GM12891 (cell line): ENCODE measurements around the gene GIMAP5.

Experiments used
- DNase-seq: peaks from one replicate; pipeline ENCODE4 v3.0.0; 2011; ENCODE audit warnings: low spot score; ENCODE audit not compliant: insufficient read length
- FAIRE-seq: peaks from 2 replicates; lab custom pipeline; 2011; peaks lifted over from hg19 to GRCh38; lab: Jason Lieb, UNC
- PAX5 ChIP-seq: IDR thresholded peaks from 2 replicates; pipeline ENCODE4 v1.6.1; 2011; ENCODE audit warnings: low read length, moderate library complexity, mild to moderate bottlenecking; ENCODE audit not compliant: insufficient read depth, severe bottlenecking
- POLR2A ChIP-seq: IDR thresholded peaks from 2 replicates; pipeline ENCODE4 v1.6.1; 2011; ENCODE audit warnings: low read depth, low read length, control low read depth
- POLR2AphosphoS5 ChIP-seq: IDR thresholded peaks from 2 replicates; pipeline ENCODE4 v1.6.1; 2011; ENCODE audit warnings: low read depth, low read length, control low read depth
- POU2F2 ChIP-seq: IDR thresholded peaks from 2 replicates; pipeline ENCODE4 v1.6.1; 2011; ENCODE audit warnings: low read depth, mild to moderate bottlenecking, control low read depth, low read length, moderate library complexity
- SPI1 ChIP-seq: IDR thresholded peaks from 2 replicates; pipeline ENCODE4 v1.6.1; 2011; ENCODE audit warnings: low read depth, low read length, control low read depth
- TAF1 ChIP-seq: IDR thresholded peaks from 2 replicates; pipeline ENCODE4 v1.6.1; 2011; ENCODE audit warnings: low read depth, low read length, control low read depth

GIMAP5 gene

DNA sequence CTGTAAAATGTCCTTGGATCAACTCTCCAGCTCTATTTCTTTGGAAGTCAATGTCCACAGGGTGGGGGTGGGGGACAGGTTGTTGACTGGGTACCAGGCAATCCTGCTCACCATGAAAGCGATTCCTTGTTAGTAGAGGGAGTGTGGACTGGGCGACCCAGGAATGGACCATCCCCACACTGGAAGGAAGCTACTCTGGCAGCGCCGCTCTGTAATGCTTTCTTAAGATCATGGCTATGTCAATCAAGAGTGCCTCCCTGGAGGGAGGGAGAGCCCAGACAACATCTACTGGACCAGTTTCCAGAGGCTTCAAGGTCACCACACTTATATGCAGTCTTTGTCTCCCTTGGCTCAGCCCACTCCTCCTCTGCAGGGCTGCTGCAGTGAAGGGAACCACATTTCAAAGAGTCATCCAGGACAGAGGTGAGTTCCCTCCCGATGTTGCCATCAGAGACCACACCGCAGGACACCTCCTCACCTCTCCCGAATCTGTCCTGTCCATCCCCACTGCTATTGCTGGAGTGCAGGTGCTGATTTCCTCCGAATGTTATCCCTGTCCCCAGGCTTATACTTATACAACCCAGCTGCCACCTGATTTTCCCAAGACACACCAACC is 6.9 kb downstream of the GIMAP5 start:
- no peak for DNase-seq
- no peak for FAIRE-seq
- peak; percentile 17; the same call in 1 of the 2 replicates for TF ChIP-seq POLR2AphosphoS5
- TF ChIP-seq POU2F2 = no peak
- TF ChIP-seq SPI1 = no peak

DNA sequence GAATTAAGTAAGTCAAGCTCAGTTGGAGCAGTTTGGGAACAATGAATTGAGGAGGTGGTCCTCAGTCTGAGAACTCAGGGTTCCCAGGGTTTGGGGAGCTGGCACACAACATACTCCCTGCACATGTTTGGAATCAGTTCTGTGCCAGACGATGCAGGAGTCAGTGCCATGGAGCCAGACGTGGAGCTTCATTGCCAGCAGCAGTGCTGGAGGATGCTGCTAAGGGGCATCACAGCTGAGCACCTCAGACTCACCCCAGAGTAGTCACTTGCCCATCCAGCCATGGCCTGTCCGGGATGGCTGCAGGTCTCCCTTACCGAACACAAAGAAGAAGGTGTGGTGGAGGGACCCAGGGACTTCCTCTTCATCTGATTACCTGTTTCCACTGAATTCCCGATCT is 7.9 kb downstream of the GIMAP5 start:
- TF ChIP-seq PAX5 (no peak), POLR2A (no peak), SPI1 (no peak), POLR2AphosphoS5 (no peak; the same call in 1 of the 2 replicates)
- FAIRE-seq (peak; percentile 31), DNase-seq (no peak)

DNA sequence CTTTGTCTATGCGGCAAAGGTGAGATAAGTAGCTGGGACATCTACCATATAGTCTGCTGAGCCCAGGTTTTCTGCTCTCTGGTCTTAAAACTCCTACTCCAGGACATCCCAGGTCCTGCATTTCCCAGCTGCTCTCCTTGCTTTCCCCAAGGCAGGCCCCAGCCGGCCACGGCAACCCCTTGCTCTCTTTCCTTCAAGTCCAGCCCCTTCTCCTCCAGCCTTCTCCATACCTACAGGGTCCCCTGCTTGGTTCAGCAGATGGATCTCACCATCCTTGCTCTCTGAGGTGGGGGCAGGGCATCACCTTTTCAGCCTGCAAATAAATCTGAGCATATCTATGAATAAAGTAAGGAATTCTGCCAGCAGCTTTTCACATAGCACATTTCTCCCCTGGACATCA is 8.7 kb downstream of the GIMAP5 start:
- no peak for DNase-seq
- TF ChIP-seq POU2F2 (no peak), POLR2AphosphoS5 (no peak), SPI1 (no peak), TAF1 (no peak), PAX5 (no peak)
- FAIRE-seq = no peak

DNA sequence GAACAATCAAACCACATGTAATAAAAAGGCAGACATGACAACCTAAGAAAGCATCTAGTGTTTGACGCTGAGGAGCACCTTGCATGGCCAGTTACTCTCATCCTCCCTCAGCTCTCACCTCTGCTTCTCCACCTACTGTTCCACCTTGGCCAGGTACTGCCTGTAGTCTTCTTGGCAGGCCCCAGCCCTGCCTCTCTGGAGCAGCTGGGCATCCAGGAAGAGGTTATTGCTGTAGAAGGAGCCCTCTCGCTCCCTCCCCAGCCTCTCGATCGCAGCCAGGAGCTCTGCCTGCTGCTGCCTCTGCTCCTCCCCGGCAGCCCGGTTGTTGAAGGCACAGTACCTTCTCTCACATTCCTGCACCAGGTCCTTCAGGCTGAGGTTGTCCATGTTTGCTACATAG is 9.7 kb downstream of the GIMAP5 start:
- DNase-seq (no peak), FAIRE-seq (no peak)
- no peak for TF ChIP-seq POLR2AphosphoS5
- TF ChIP-seq SPI1 = no peak
- no peak for TF ChIP-seq POU2F2
- no peak for TF ChIP-seq PAX5
- no peak for TF ChIP-seq POLR2A
- no peak for TF ChIP-seq TAF1

DNA sequence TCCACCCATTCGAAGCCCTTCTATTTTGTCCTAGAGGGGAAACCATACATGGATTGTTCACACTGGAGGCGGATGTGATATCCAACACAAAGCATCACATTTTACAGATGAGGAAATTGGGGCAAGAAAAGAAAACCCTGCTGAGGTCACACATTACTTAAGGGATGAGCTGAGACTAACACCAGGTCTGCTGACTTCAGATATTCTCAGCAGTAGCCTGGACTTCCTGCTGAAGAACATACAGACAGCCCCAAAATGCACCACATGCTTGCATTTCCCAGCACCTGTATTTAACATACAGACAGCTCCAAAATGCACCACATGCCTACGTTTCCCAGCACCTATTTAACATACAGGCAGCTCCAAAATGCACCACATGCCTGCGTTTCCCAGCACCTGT is 11.2 kb downstream of the GIMAP5 start:
- peak; percentile 26 for FAIRE-seq
- TF ChIP-seq POLR2A = no peak
- TF ChIP-seq PAX5 = no peak
- TF ChIP-seq POU2F2 = no peak
- no peak for TF ChIP-seq POLR2AphosphoS5
- TF ChIP-seq TAF1 = no peak
- no peak for TF ChIP-seq SPI1
- no peak for DNase-seq

DNA sequence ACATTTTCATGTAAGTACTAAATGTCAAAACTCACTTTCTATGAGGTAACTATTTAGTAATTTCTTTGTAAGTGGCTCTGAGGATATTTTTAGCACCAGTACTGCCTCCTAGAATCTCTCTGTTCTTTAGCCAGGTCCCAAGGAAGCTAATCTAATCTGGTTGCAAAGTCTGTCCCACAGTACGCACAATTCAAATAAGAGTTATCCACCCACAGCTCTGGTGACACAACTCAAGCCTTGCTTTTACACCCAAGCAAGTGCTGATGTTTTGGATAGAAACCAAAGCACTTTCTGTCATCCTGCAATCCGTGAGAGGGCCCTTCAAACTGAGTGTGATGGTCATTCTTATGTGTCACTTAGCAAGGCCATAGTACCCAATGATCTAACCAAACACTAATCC is 14.5 kb downstream of the GIMAP5 start:
- DNase-seq (no peak), FAIRE-seq (peak; percentile 13)
- no peak for TF ChIP-seq POLR2AphosphoS5
- no peak for TF ChIP-seq POLR2A
- TF ChIP-seq TAF1 = no peak
- no peak for TF ChIP-seq PAX5
- no peak for TF ChIP-seq SPI1
- TF ChIP-seq POU2F2 = no peak

DNA sequence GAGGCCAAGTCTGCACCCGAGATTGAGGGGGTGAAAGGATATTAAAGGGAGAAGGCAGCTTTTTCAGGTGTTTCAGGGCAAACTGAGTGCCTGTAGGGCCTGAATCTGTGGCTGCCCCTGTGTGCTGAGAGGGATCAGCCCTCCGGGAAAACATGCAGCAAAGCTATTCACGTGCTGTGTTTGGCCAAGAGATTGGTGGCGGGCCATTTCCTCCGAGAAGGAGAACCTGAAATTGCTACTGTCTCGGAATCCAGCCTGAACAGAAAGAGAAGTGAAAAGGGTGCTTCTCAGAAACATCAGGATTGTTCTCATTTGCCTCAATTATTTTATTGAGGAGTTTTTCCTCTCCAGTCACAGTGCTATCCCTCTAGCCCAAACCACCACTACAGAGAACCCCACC is 16.0 kb downstream of the GIMAP5 start:
- TF ChIP-seq PAX5 (no peak), SPI1 (peak; percentile 53), TAF1 (no peak), POU2F2 (no peak), POLR2A (no peak), POLR2AphosphoS5 (no peak)
- FAIRE-seq (peak; percentile 33), DNase-seq (no peak)

DNA sequence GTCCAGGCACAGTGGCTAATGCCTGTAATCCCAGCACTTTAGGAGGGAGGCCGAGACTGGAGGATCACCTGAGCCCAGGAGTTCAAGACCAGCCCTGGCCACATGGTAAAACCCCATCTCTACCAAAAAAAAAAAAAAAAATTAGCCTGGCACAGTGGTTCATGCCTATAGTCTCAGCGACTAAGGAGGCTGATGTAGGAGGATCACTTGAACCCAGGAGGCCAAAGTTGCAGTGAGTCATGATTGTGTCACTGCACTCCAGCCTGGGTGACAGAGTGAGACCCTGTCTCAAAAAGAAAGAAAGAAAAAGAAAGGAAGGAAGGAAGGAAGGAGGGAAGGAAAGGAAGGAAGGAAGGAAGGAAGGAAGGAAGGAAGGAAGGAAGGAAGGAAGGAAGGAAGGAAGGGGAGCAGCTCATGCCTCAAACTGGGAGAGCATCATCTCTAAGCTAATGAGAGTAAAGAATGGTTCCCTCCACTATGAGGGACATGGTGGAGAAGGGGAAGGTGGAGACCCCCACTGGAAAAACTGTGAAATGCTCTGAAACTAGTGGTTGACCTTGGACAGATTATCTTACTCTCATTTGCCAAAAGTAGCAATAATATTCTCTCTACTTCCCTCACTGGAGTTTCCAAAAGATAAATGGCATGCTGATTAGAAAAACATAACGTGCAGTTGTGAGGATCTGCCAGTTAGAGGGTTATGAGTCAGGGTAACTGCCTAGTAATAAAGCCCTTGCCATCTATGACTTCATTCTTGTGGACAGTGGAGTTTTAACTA is 16.8 kb downstream of the GIMAP5 start:
- TF ChIP-seq POLR2A (no peak), POU2F2 (0 out of 2 replicates have a peak, but pooled peaks have one; percentile 48)
- DNase-seq = no peak
- peak; percentile 86 for FAIRE-seq

DNA sequence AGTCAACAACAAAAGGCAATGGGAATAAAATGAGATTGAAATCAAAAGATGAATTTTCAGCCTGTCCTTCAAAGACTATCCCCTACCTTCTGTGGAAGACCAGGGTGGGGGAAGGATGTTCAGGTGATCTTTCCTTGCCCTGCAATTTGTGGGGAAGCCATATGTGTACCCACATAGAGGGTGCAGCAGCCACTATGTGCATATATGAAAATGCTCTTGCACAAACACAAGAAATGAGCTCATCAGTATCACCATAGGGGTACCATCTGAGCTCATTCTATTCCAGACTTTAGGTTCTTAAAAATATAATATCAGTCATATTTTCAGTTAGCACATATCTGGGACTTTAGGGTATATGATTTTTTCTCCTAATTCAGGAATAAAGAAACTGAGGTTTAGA is 17.7 kb downstream of the GIMAP5 start:
- FAIRE-seq = peak; percentile 68
- TF ChIP-seq POU2F2 = no peak
- no peak for TF ChIP-seq POLR2A
- no peak for TF ChIP-seq POLR2AphosphoS5
- no peak for TF ChIP-seq TAF1
- no peak for TF ChIP-seq SPI1
- no peak for TF ChIP-seq PAX5
- DNase-seq = no peak

DNA sequence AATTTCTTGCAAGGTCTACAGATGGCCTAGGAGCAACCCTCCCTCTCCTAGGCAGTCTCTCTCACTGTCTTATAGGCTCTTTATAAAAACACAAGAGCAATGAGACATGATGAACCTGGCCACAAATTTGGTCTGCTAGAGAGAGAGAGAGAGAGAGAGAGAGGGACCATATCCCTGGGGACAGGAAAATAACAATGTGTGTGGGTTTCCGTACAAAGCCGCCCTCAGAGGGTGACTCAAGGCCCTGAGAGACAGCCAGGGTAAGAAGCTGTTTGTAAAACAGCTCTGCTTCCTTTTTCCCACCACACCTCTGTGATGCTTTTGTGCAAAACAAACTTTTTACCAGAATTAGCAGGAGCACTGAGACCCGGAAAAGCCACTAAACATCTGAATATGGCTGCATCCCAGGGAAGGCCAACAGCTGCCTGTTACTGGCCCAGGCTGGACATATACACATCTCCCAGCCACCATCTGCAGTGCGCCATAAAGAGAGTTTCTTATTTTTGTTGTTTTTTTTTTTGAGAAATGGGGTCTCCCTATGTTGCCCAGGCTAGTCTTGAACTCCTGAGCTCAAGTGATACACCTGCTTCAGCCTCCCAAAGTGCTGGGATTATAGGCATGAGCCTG is 18.4 kb downstream of the GIMAP5 start:
- DNase-seq (no peak), FAIRE-seq (peak; percentile 65)
- no peak for TF ChIP-seq SPI1
- peak; percentile 44; the same call in 1 of the 2 replicates for TF ChIP-seq POU2F2
